ENCODE results near the gene NAA80. TPM values are rescaled to one million over a fixed set of nuclear protein-coding genes. Genes with fewer than 3 reads are reported as not detected.

The NAA80 gene
- total and polyA plus RNA-seq, 10 of the 15 experiments (the other 5 are each of a cell fraction or from before 2014, with no cell fraction given), result 0.48 to 12.7 (median 6.7) TPM

- ChIA-PET CTCF (interaction anchor here (1.5 to 2.4 kb wide), 3 partner anchors 45 to 159 kb away, joined by 3 to 7 read pairs (median 6); partner anchors contain the start of gene GNAT1), POLR2A (interaction anchor here (0.6 to 1.1 kb wide), 3 partner anchors 19 to 888 kb away, joined by 4 to 8 read pairs (median 5); no protein-coding TSS in a partner anchor), SMC1A (ENCODE audit: uncharacterized antibody, unreplicated experiment) (interaction anchor here (1.3 kb wide), 1 partner anchor 84 kb away, joined by 5 read pairs; no protein-coding TSS in a partner anchor), RAD21 (ENCODE audit: unreplicated experiment) (no interaction called here)
- no peak for TF ChIP-seq TARDBP (IDR thresholded peaks at IDR 0.05; ENCODE audit: borderline replicate concordance)
- in situ Hi-C loops (cut with MboI), result no loop called here
- Histone ChIP-seq H3K36me3 (ENCODE audit: control insufficient read depth in 2 of 2, insufficient read depth in 2 of 2, low read length in 1 of 2) (no peaks in the 10 kb centered on the region), H3K9me3 (replicated peaks; ENCODE audit: control insufficient read depth, insufficient read depth, low read length) (no peaks in the 10 kb centered on the region), H3K27me3 (replicated peaks in 1 of 2; ENCODE audit: control insufficient read depth in 2 of 2, insufficient read depth in 2 of 2, low read length in 1 of 2) (peaks cover 7 to 8% of the 10 kb centered on the region in 2 experiments; a peak in 3 of 4 replicates), H3K27ac (ENCODE audit: control insufficient read depth, insufficient read depth) (no peak overlapping the region), H2AFZ (ENCODE audit: control insufficient read depth, low read depth, low read length) (no peak overlapping the region), H3K79me2 (ENCODE audit: control insufficient read depth, insufficient read depth, low read length) (no peaks in the 10 kb centered on the region), H3K4me3 (no peak overlapping the region), H3K4me1 (ENCODE audit: control insufficient read depth, insufficient read depth, low read length) (no peaks in the 10 kb centered on the region), H3K4me2 (ENCODE audit: control insufficient read depth, insufficient read depth) (no peak overlapping the region), H3K9ac (ENCODE audit: control insufficient read depth, insufficient read depth, low read length) (no peak overlapping the region), H4K20me1 (ENCODE audit: control insufficient read depth, insufficient read depth) (no peaks in the 10 kb centered on the region)
- intact Hi-C loops (cut with micrococcal nuclease; ENCODE audit: unreplicated experiment), result no loop called here
- BruUV-seq (replicated peaks), result no TSS peak
- no peak for DNase-seq (ENCODE audit: low read depth, low spot score)
- FAIRE-seq, result no peak
- 62% methylated on average over 6 of the region's 8 CpGs for WGBS (ENCODE audit: insufficient coverage, insufficient replicate concordance, low lambda C conversion rate, missing lambda C conversion rate)
- ATAC-seq, result no peak
These were observed 19.8 kb downstream of the NAA80 start for GRCh38 chr3:50279255-50280016.

GRCh38 chr3:50278880-50279224 lies 20.4 kb downstream of the NAA80 start, which contains the start of gene LSMEM2:
Gene LSMEM2 (plus strand): TSS chr3:50279087. CDS start chr3:50279114, 27 bp downstream.
- in situ Hi-C loops (cut with MboI), result no loop called here
- H3K27me3 ChIP-seq (replicated peaks in 1 of 2; ENCODE audit: control insufficient read depth in 2 of 2, insufficient read depth in 2 of 2, low read length in 1 of 2), result peaks cover 7 to 8% of the 10 kb centered on the region in 2 experiments; a peak in 3 of 4 replicates
- no peak within 1 kb of the TSS for H3K27ac ChIP-seq (ENCODE audit: control insufficient read depth, insufficient read depth)
- SMC1A ChIA-PET (ENCODE audit: uncharacterized antibody, unreplicated experiment), result interaction anchor here (1.3 kb wide), 1 partner anchor 84 kb away, joined by 5 read pairs; no protein-coding TSS in a partner anchor
- RAD21 ChIA-PET (ENCODE audit: unreplicated experiment), result interaction anchor here (0.5 to 0.7 kb wide), 2 partner anchors 46 to 464 kb away, joined by 3 read pairs; no protein-coding TSS in a partner anchor
- H3K79me2 ChIP-seq (ENCODE audit: control insufficient read depth, insufficient read depth, low read length), result no peaks in the 10 kb centered on the region
- no TSS peak for BruUV-seq (replicated peaks)
- no peak for TF ChIP-seq E2F4 (IDR thresholded peaks at IDR 0.05; ENCODE audit: low read depth, low read length)
- no peak within 1 kb of the TSS for H3K4me2 ChIP-seq (ENCODE audit: control insufficient read depth, insufficient read depth)
- no peaks in the 10 kb centered on the region for H3K9me3 ChIP-seq (replicated peaks; ENCODE audit: control insufficient read depth, insufficient read depth, low read length)
- WGBS (ENCODE audit: insufficient coverage, insufficient replicate concordance, low lambda C conversion rate, missing lambda C conversion rate), result 14% methylated on average over 2 of the region's 2 CpGs
- no peaks in the 10 kb centered on the region for H3K4me1 ChIP-seq (ENCODE audit: control insufficient read depth, insufficient read depth, low read length)
- CTCF ChIA-PET, result interaction anchor here (1.8 to 2.4 kb wide), 2 partner anchors 46 to 87 kb away, joined by 6 to 7 read pairs; partner anchors contain the start of gene GNAT1
- FAIRE-seq, result no peak
- no peaks in the 10 kb centered on the region for H3K36me3 ChIP-seq (ENCODE audit: control insufficient read depth in 2 of 2, insufficient read depth in 2 of 2, low read length in 1 of 2)
- no peak within 1 kb of the TSS for H3K9ac ChIP-seq (ENCODE audit: control insufficient read depth, insufficient read depth, low read length)
- POLR2A ChIA-PET, result interaction anchor here (0.6 to 1.1 kb wide), 2 partner anchors 18 to 888 kb away, joined by 4 to 5 read pairs; no protein-coding TSS in a partner anchor
- H3K4me3 ChIP-seq, result no peak within 1 kb of the TSS
- no peak within 1 kb of the TSS for H2AFZ ChIP-seq (ENCODE audit: control insufficient read depth, low read depth, low read length)
- DNase-seq (ENCODE audit: low read depth, low spot score), result no peak
- no peaks in the 10 kb centered on the region for H4K20me1 ChIP-seq (ENCODE audit: control insufficient read depth, insufficient read depth)
- intact Hi-C loops (cut with micrococcal nuclease; ENCODE audit: unreplicated experiment), result no loop called here
- no peak for ATAC-seq

Data from GM12878 (cell line).